SK-N-SH treated with all-trans-retinoic acid at 6 μM for 48 hours (cell line): ENCODE results near the gene XIAP.
"Not testable (repeated sequence)": the region's sequence is repeated elsewhere in the genome, so short reads cannot be mapped to it uniquely, and the experiment has no call there.

Experiments used
- ATAC-seq: fragments of 200-7000 bp; cut with Tn5 transposase; 3 replicates; pipeline ENCODE4 v1.9.1; 2020; ENCODE audit warnings: mild to moderate bottlenecking, moderate library complexity
- ARNTL ChIP-seq: fragments of 450-650 bp; formaldehyde crosslinking; IDR thresholded peaks from 2 replicates; pipeline ENCODE4 v1.5.0; 2020; ENCODE audit warnings: low read depth, mild to moderate bottlenecking, moderate library complexity, borderline replicate concordance
- BACH2 ChIP-seq: fragments of 250-450 bp; sonication (Bioruptor Pico); IDR thresholded peaks from 2 replicates; pipeline ENCODE4 v1.9.0; 2021; ENCODE audit warnings: mild to moderate bottlenecking, borderline replicate concordance
- CSDC2 ChIP-seq: fragments of 250-450 bp; sonication (Bioruptor Pico); IDR thresholded peaks from 2 replicates; pipeline ENCODE4 v1.5.0; 2020; ENCODE audit warnings: mild to moderate bottlenecking, moderate library complexity
- ESRRG ChIP-seq: fragments of 250-450 bp; sonication (Bioruptor Pico); IDR thresholded peaks from 2 replicates; pipeline ENCODE4 v1.6.1; 2021; ENCODE audit warnings: mild to moderate bottlenecking
- GLIS3 ChIP-seq: fragments of 250-450 bp; sonication (Bioruptor Pico); IDR thresholded peaks from 2 replicates; pipeline ENCODE4 v1.5.0; 2020; ENCODE audit warnings: mild to moderate bottlenecking, moderate library complexity
- ISL1 ChIP-seq: fragments of 250-450 bp; sonication (Bioruptor Pico); IDR thresholded peaks from 2 replicates; pipeline ENCODE4 v2.1.2; 2022; ENCODE audit warnings: mild to moderate bottlenecking, moderate library complexity
- OSR1 ChIP-seq: fragments of 250-450 bp; sonication (Bioruptor Pico); IDR thresholded peaks from 2 replicates; pipeline ENCODE4 v1.8.0; 2022; ENCODE audit warnings: moderate library complexity, mild to moderate bottlenecking, inconsistent platforms
- POU6F1 ChIP-seq: fragments of 250-450 bp; sonication (Bioruptor Pico); IDR thresholded peaks from 2 replicates; pipeline ENCODE4 v1.8.0; 2021; ENCODE audit warnings: low read depth, mild to moderate bottlenecking, moderate library complexity, borderline replicate concordance
- PPARA ChIP-seq: fragments of 250-450 bp; sonication (Bioruptor Pico); IDR thresholded peaks from 2 replicates; pipeline ENCODE4 v1.5.0; 2020; ENCODE audit warnings: mild to moderate bottlenecking, borderline replicate concordance
- RARB ChIP-seq: fragments of 250-450 bp; sonication (Bioruptor Pico); IDR thresholded peaks from 2 replicates; pipeline ENCODE4 v1.8.0; 2021; ENCODE audit warnings: mild to moderate bottlenecking, moderate library complexity
- SNAI2 ChIP-seq: fragments of 250-450 bp; sonication (Bioruptor Pico); IDR thresholded peaks from 2 replicates; pipeline ENCODE4 v1.5.0; 2020; ENCODE audit warnings: mild to moderate bottlenecking, moderate library complexity
- TCF4 ChIP-seq: fragments of 250-450 bp; sonication (Bioruptor Pico); IDR thresholded peaks from 2 replicates; pipeline ENCODE4 v1.8.0; 2021; ENCODE audit warnings: mild to moderate bottlenecking, moderate library complexity, borderline replicate concordance
- TOX ChIP-seq: fragments of 250-450 bp; sonication (Bioruptor Pico); IDR thresholded peaks from 2 replicates; pipeline ENCODE4 v1.8.0; 2021; ENCODE audit warnings: mild to moderate bottlenecking, moderate library complexity, borderline replicate concordance
- TSHZ2 ChIP-seq: fragments of 250-450 bp; sonication (Bioruptor Pico); IDR thresholded peaks from 2 replicates; pipeline ENCODE4 v1.5.0; 2020; ENCODE audit warnings: mild to moderate bottlenecking, moderate library complexity
- ZC3H10 ChIP-seq: fragments of 250-450 bp; sonication (Bioruptor Pico); IDR thresholded peaks from 2 replicates; pipeline ENCODE4 v1.5.1; 2021; ENCODE audit warnings: mild to moderate bottlenecking, moderate library complexity
- ZFP3 ChIP-seq: fragments of 250-450 bp; sonication (Bioruptor Pico); IDR thresholded peaks from 2 replicates; pipeline ENCODE4 v1.5.0; 2020; ENCODE audit warnings: mild to moderate bottlenecking, moderate library complexity
- ZNF565 ChIP-seq: fragments of 450-650 bp; formaldehyde crosslinking; conservative IDR thresholded peaks from 2 replicates; pipeline ENCODE4 v1.5.0; 2020; ENCODE audit warnings: low read depth, mild to moderate bottlenecking, moderate library complexity
- ZNF70 ChIP-seq: fragments of 450-650 bp; formaldehyde crosslinking; IDR thresholded peaks from 2 replicates; pipeline ENCODE4 v1.5.0; 2020; ENCODE audit warnings: mild to moderate bottlenecking, moderate library complexity
- TF ChIP-seq, protein P1 (sequence below): fragments of 250-450 bp; sonication (Bioruptor Pico); IDR thresholded peaks from 2 replicates; pipeline ENCODE4 v1.5.1; 2021; ENCODE audit warnings: mild to moderate bottlenecking, moderate library complexity
- TF ChIP-seq, protein P2 (sequence below): fragments of 250-450 bp; sonication (Bioruptor Pico); IDR thresholded peaks from 2 replicates; pipeline ENCODE4 v1.5.1; 2020; ENCODE audit warnings: low read depth, mild to moderate bottlenecking, moderate library complexity
- TF ChIP-seq, protein P3 (sequence below): fragments of 250-450 bp; sonication (Bioruptor Pico); IDR thresholded peaks from 2 replicates; pipeline ENCODE4 v1.8.0; 2020; ENCODE audit warnings: mild to moderate bottlenecking, moderate library complexity, borderline replicate concordance

XIAP gene

GRCh38 chrX:123924186-123924585 is 64.3 kb downstream of the XIAP start:
- ATAC-seq: no peak
- TF ChIP-seq SNAI2 (no peak), ZFP3 (CRISPR knock-in tag) (no peak), GLIS3 (no peak), ZNF70 (no peak), TCF4 (CRISPR knock-in tag) (no peak)
- TF ChIP-seq, protein P1, sequence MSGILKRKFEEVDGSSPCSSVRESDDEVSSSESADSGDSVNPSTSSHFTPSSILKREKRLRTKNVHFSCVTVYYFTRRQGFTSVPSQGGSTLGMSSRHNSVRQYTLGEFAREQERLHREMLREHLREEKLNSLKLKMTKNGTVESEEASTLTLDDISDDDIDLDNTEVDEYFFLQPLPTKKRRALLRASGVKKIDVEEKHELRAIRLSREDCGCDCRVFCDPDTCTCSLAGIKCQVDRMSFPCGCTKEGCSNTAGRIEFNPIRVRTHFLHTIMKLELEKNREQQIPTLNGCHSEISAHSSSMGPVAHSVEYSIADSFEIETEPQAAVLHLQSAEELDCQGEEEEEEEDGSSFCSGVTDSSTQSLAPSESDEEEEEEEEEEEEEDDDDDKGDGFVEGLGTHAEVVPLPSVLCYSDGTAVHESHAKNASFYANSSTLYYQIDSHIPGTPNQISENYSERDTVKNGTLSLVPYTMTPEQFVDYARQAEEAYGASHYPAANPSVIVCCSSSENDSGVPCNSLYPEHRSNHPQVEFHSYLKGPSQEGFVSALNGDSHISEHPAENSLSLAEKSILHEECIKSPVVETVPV: no peak

- no peak for TF ChIP-seq CSDC2
- TF ChIP-seq, protein P2, sequence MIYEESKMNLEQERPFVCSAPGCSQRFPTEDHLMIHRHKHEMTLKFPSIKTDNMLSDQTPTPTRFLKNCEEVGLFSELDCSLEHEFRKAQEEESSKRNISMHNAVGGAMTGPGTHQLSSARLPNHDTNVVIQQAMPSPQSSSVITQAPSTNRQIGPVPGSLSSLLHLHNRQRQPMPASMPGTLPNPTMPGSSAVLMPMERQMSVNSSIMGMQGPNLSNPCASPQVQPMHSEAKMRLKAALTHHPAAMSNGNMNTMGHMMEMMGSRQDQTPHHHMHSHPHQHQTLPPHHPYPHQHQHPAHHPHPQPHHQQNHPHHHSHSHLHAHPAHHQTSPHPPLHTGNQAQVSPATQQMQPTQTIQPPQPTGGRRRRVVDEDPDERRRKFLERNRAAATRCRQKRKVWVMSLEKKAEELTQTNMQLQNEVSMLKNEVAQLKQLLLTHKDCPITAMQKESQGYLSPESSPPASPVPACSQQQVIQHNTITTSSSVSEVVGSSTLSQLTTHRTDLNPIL (CRISPR knock-in tag): no peak
- TF ChIP-seq TCF4 (CRISPR knock-in tag): no peak
- no peak for TF ChIP-seq PPARA (CRISPR knock-in tag)
- no peak for TF ChIP-seq POU6F1 (CRISPR knock-in tag)
- no peak for TF ChIP-seq ESRRG
- TF ChIP-seq BACH2: no peak
- no peak for TF ChIP-seq ZNF565 (CRISPR knock-in tag)
- TF ChIP-seq GLIS3: no peak
- no peak for TF ChIP-seq SNAI2
- TF ChIP-seq ZC3H10 (CRISPR knock-in tag): no peak
- TF ChIP-seq, protein P3, sequence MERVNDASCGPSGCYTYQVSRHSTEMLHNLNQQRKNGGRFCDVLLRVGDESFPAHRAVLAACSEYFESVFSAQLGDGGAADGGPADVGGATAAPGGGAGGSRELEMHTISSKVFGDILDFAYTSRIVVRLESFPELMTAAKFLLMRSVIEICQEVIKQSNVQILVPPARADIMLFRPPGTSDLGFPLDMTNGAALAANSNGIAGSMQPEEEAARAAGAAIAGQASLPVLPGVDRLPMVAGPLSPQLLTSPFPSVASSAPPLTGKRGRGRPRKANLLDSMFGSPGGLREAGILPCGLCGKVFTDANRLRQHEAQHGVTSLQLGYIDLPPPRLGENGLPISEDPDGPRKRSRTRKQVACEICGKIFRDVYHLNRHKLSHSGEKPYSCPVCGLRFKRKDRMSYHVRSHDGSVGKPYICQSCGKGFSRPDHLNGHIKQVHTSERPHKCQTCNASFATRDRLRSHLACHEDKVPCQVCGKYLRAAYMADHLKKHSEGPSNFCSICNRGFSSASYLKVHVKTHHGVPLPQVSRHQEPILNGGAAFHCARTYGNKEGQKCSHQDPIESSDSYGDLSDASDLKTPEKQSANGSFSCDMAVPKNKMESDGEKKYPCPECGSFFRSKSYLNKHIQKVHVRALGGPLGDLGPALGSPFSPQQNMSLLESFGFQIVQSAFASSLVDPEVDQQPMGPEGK: no peak
- TF ChIP-seq ZFP3 (CRISPR knock-in tag): no peak
- TF ChIP-seq, protein P1: no peak
- no peak for ATAC-seq
Observed at GRCh38 chrX:123927845-123928244, 68.0 kb downstream of the XIAP start.

DNA sequence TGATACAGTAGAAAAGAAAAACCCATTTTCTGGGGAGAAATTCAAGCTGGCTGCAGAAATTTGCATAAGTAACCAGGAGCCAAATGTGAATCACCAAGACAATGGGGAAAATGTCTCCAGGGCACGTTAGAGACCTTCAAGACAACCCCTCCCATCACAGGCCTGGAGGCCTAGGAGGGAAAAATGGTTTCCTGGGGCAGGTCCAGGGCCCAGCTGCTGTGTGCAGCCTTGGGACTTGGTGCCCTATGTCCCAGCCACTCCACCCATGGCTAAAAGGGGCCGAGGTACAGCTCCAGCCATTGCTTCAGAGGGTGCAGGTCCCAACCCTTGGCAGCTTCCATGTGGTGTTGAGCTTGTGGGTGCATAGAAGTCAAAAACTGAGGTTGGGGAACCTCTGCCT is 72.2 kb downstream of the XIAP start:
- ATAC-seq: not testable (repeated sequence)

GRCh38 chrX:123943074-123943473 is 83.2 kb downstream of the XIAP start:
- ATAC-seq: no peak
- TF ChIP-seq POU6F1 (CRISPR knock-in tag) (no peak), ARNTL (no peak), ZC3H10 (CRISPR knock-in tag) (no peak), ZFP3 (CRISPR knock-in tag) (no peak), OSR1 (CRISPR knock-in tag) (no peak), ESRRG (no peak)
- TF ChIP-seq, all 23 proteins: peak for 0

DNA sequence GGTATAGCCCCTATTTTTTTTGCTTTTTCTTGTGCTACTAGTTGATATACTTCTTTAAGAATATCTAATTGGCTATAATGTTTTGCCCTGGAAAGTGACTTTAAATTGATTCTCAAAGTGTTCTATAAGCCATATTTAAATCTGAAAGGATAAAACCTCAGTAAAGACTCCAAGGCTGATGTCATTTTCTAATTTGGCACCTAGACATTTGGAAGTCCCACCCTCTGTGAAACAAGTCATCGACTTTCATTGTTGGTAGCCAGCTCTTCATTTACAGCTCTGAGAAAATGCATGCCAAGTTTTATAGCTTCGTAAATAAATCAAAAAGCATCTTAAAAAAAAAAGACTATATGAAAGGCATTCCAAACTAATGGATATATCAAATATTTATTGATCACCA is 83.6 kb downstream of the XIAP start:
- no peak for ATAC-seq
- TF ChIP-seq PPARA (CRISPR knock-in tag) (no peak), ESRRG (no peak), ZFP3 (CRISPR knock-in tag) (no peak), TOX (CRISPR knock-in tag) (no peak), ISL1 (CRISPR knock-in tag) (no peak), ZC3H10 (CRISPR knock-in tag) (no peak), TSHZ2 (CRISPR knock-in tag) (no peak), RARB (CRISPR knock-in tag) (no peak)
- TF ChIP-seq, protein P2 (CRISPR knock-in tag): no peak
